Measurements from ENCODE around the gene IFITM5. TPM values are rescaled to one million over a fixed set of nuclear protein-coding genes. Genes with fewer than 3 reads are reported as not detected.

The IFITM5 gene
- total and polyA plus RNA-seq, 2 experiments from 2014 or later: not detected

GRCh38 chr11:332651-333480, 33.5 kb upstream of the IFITM5 start:
- Histone ChIP-seq H3K4me3 (no peak overlapping the region), H2AFZ (no peak overlapping the region), H3K9me2 (replicated peaks; ENCODE audit: insufficient read depth) (no peaks in the 10 kb centered on the region), H3K79me2 (no peaks in the 10 kb centered on the region), H3K27me3 (no peaks in the 10 kb centered on the region), H3K36me3 (replicated peaks; ENCODE audit: insufficient read depth, low read depth) (no peaks in the 10 kb centered on the region), H4K20me1 (ENCODE audit: insufficient read depth, poor library complexity, severe bottlenecking) (no peaks in the 10 kb centered on the region), H3K27ac (no peak overlapping the region), H3K4me1 (ENCODE audit: insufficient read depth) (peaks cover 37% of the 10 kb centered on the region), H3K4me2 (no peak overlapping the region), H3K9me3 (ENCODE audit: low read depth) (no peaks in the 10 kb centered on the region)
- 95% methylated on average over 23 of the region's 23 CpGs for WGBS (ENCODE audit: low lambda C conversion rate, missing lambda C conversion rate)
- TF ChIP-seq EZH2 (IDR thresholded peaks at IDR 0.05; ENCODE audit: borderline replicate concordance): no peak
- TF ChIP-seq CTCF (IDR thresholded peaks at IDR 0.05; ENCODE audit: poor library complexity): no peak
- TF ChIP-seq EZH2phosphoT487 (IDR thresholded peaks at IDR 0.05; ENCODE audit: low read depth, severe bottlenecking, unreplicated experiment): no peak
- DNase-seq (ENCODE audit: low spot score): no peak

- Histone ChIP-seq H3K27ac (no peak overlapping the region), H4K20me1 (ENCODE audit: insufficient read depth, poor library complexity, severe bottlenecking) (no peaks in the 10 kb centered on the region), H3K4me1 (ENCODE audit: insufficient read depth) (peaks cover 42% of the 10 kb centered on the region), H2AFZ (no peak overlapping the region), H3K27me3 (no peaks in the 10 kb centered on the region), H3K36me3 (replicated peaks; ENCODE audit: insufficient read depth, low read depth) (no peaks in the 10 kb centered on the region), H3K4me2 (no peak overlapping the region), H3K9me2 (replicated peaks; ENCODE audit: insufficient read depth) (no peaks in the 10 kb centered on the region), H3K79me2 (no peaks in the 10 kb centered on the region), H3K9me3 (ENCODE audit: low read depth) (no peaks in the 10 kb centered on the region), H3K4me3 (no peak overlapping the region)
- DNase-seq (ENCODE audit: low spot score): no peak
- 95% methylated on average over 19 of the region's 19 CpGs for WGBS (ENCODE audit: low lambda C conversion rate, missing lambda C conversion rate)
- no peak for TF ChIP-seq EZH2phosphoT487 (IDR thresholded peaks at IDR 0.05; ENCODE audit: low read depth, severe bottlenecking, unreplicated experiment)
- no peak for TF ChIP-seq EZH2 (IDR thresholded peaks at IDR 0.05; ENCODE audit: borderline replicate concordance)
- TF ChIP-seq CTCF (IDR thresholded peaks at IDR 0.05; ENCODE audit: poor library complexity): no peak
These were observed 32.2 kb upstream of the IFITM5 start for GRCh38 chr11:331358-332060.

GRCh38 chr11:330694-331357, 31.5 kb upstream of the IFITM5 start:
- no peak overlapping the region for H3K4me2 ChIP-seq
- H3K4me3 ChIP-seq: no peak overlapping the region
- no peaks in the 10 kb centered on the region for H3K27me3 ChIP-seq
- H2AFZ ChIP-seq: no peak overlapping the region
- TF ChIP-seq EZH2phosphoT487 (IDR thresholded peaks at IDR 0.05; ENCODE audit: low read depth, severe bottlenecking, unreplicated experiment) (no peak), CTCF (IDR thresholded peaks at IDR 0.05; ENCODE audit: poor library complexity) (no peak), EZH2 (IDR thresholded peaks at IDR 0.05; ENCODE audit: borderline replicate concordance) (no peak)
- H3K9me2 ChIP-seq (replicated peaks; ENCODE audit: insufficient read depth): no peaks in the 10 kb centered on the region
- H3K79me2 ChIP-seq: no peaks in the 10 kb centered on the region
- H4K20me1 ChIP-seq (ENCODE audit: insufficient read depth, poor library complexity, severe bottlenecking): no peaks in the 10 kb centered on the region
- WGBS (ENCODE audit: low lambda C conversion rate, missing lambda C conversion rate): 94% methylated on average over 34 of the region's 34 CpGs
- DNase-seq (ENCODE audit: low spot score): no peak
- H3K4me1 ChIP-seq (ENCODE audit: insufficient read depth): peaks cover 37% of the 10 kb centered on the region
- no peak overlapping the region for H3K27ac ChIP-seq
- no peaks in the 10 kb centered on the region for H3K36me3 ChIP-seq (replicated peaks; ENCODE audit: insufficient read depth, low read depth)
- H3K9me3 ChIP-seq (ENCODE audit: low read depth): no peaks in the 10 kb centered on the region
